Astrocyte (in vitro differentiated cells and primary cell): ENCODE measurements around the gene ALPL.

Source experiments
- CTCF ChIP-seq: IDR thresholded peaks from 2 replicates; pipeline ENCODE4 v1.5.1; 2011; ENCODE audit warnings: low read depth, mild to moderate bottlenecking, inconsistent platforms, low read length, moderate library complexity; ENCODE audit not compliant: insufficient read depth
- EZH2 ChIP-seq: IDR thresholded peaks from 2 replicates; pipeline ENCODE4 v1.6.1; 2012; ENCODE audit warnings: mild to moderate bottlenecking, low read length, inconsistent platforms; ENCODE audit not compliant: insufficient read depth

GRCh38 chr1:21594935-21595897 lies 86.0 kb downstream of the ALPL start:
- peak; percentile 80 for TF ChIP-seq CTCF
- TF ChIP-seq EZH2, result no peak
